ENCODE measurements around the gene GDF15. TPM values are rescaled to one million over a fixed set of nuclear protein-coding genes. Genes with fewer than 3 reads are reported as not detected.

GDF15 gene
- total RNA-seq, 1 donor from 2014 or later, result 3.2 TPM

Other genes with a start within 250 kb of the GDF15 start
- 14.8 TPM for gene PIK3R2, start 233.0 kb upstream of the GDF15 start, total RNA-seq
- gene IFI30, start 212.3 kb upstream of the GDF15 start, total RNA-seq, result 57.6 TPM
- gene MPV17L2, start 192.9 kb upstream of the GDF15 start, total RNA-seq, result 8.6 TPM
- 2.1 TPM for gene RAB3A, start 182.1 kb upstream of the GDF15 start, total RNA-seq
- gene PDE4C, start 159.7 kb upstream of the GDF15 start, total RNA-seq, result 0.60 TPM
- 2.8 TPM for gene IQCN, start 111.7 kb upstream of the GDF15 start, total RNA-seq
- gene JUND, start 104.5 kb upstream of the GDF15 start, total RNA-seq, result 47.4 TPM
- 53.3 TPM for gene LSM4, start 63.1 kb upstream of the GDF15 start, total RNA-seq
- 62.4 TPM for gene PGPEP1, start 45.6 kb upstream of the GDF15 start, total RNA-seq
- gene LRRC25, start 11.5 kb downstream of the GDF15 start, total RNA-seq, result 2.2 TPM
- gene SSBP4, start 33.2 kb downstream of the GDF15 start, total RNA-seq, result 18.4 TPM
- gene ISYNA1, start 52.0 kb downstream of the GDF15 start, total RNA-seq, result 10.2 TPM
- gene ELL, start 135.9 kb downstream of the GDF15 start, total RNA-seq, result 11.2 TPM
- 116 TPM for gene FKBP8, start 157.4 kb downstream of the GDF15 start, total RNA-seq
- gene KXD1, start 171.7 kb downstream of the GDF15 start, total RNA-seq, result 30.4 TPM
- 425 TPM for gene UBA52, start 185.7 kb downstream of the GDF15 start, total RNA-seq
- gene REX1BD, start 202.6 kb downstream of the GDF15 start, total RNA-seq, result 55.7 TPM
- gene CRLF1, start 220.6 kb downstream of the GDF15 start, total RNA-seq, result 0.20 TPM
- gene TMEM59L, start 226.7 kb downstream of the GDF15 start, total RNA-seq, result not detected

All from left lobe of liver (tissue), 1 donor.